ENCODE measurements around the gene ENSA.
"Not testable (repeated sequence)": the region's sequence is repeated elsewhere in the genome, so short reads cannot be mapped to it uniquely, and the experiment has no call there.

The ENSA gene

GRCh38 chr1:150579945-150580642, 49.3 kb downstream of the ENSA start:
- DNase-seq: no peak

- peak; percentile 91 for DNase-seq
Observed at GRCh38 chr1:150579110-150579944, 50.1 kb downstream of the ENSA start, which contains the start of gene MCL1. Gene MCL1, minus strand, starts transcription at chr1:150579610. Its CDS starts 80 bp downstream, at chr1:150579530.

- peak; percentile 17 for DNase-seq
Observed at GRCh38 chr1:150578272-150579109, 50.9 kb downstream of the ENSA start.

- no peak for DNase-seq
Observed at GRCh38 chr1:150577557-150578271, 51.7 kb downstream of the ENSA start.

GRCh38 chr1:150576794-150577556, 52.4 kb downstream of the ENSA start:
- DNase-seq: no peak

GRCh38 chr1:150576367-150576711, 53.1 kb downstream of the ENSA start:
- no peak for DNase-seq

- DNase-seq: no peak
Observed at GRCh38 chr1:150575518-150576366, 53.7 kb downstream of the ENSA start.

GRCh38 chr1:150575072-150575489, 54.3 kb downstream of the ENSA start:
- DNase-seq: no peak

GRCh38 chr1:150574260-150575071, 54.9 kb downstream of the ENSA start:
- DNase-seq: no peak

GRCh38 chr1:150573648-150574071, 55.8 kb downstream of the ENSA start:
- DNase-seq: not testable (repeated sequence)

- no peak for DNase-seq
Observed at GRCh38 chr1:150572918-150573647, 56.3 kb downstream of the ENSA start.

Measured in NCI-H2171 (cell line).